Lung (tissue), 12 donors: ENCODE measurements around the gene TDRD7. TPM values are rescaled to one million over a fixed set of nuclear protein-coding genes. Genes with fewer than 3 reads are reported as not detected.

ENCODE experiments used
- ATAC-seq: fragments of 200-7000 bp; cut with Tn5 transposase; one replicate; pipeline ENCODE4 v1.9.1; 2020; ENCODE audit warnings: moderate number of reproducible peaks; ENCODE audit not compliant: insufficient read depth, low FRiP score
- DNase-seq, 3 donors: peaks; one replicate each; pipeline ENCODE4 v3.0.0-alpha.2; 2013 to 2017
- H3K27ac ChIP-seq, 2 donors: one replicate each; pipeline ENCODE4 v1.5.1; 2013; ENCODE audit warnings: mild to moderate bottlenecking in 2 of 2, moderate library complexity in 2 of 2, control low read depth in 1 of 2, inconsistent platforms in 1 of 2, low read depth in 1 of 2, low read length in 1 of 2
- H3K27me3 ChIP-seq, 3 donors: one replicate each; pipeline ENCODE4 v1.5.1; 2013; ENCODE audit warnings: low read length in 2 of 3; ENCODE audit not compliant: control insufficient read depth in 3 of 3, insufficient read depth in 3 of 3
- H3K36me3 ChIP-seq, 4 donors: one replicate each; pipeline ENCODE4 v1.5.1; 2013; ENCODE audit warnings: low read length in 4 of 4, mild to moderate bottlenecking in 1 of 4, moderate library complexity in 1 of 4; ENCODE audit not compliant: control insufficient read depth in 4 of 4, insufficient read depth in 4 of 4
- H3K4me1 ChIP-seq, 5 donors: one replicate each; pipeline ENCODE4 v1.5.1; 2013; ENCODE audit warnings: low read length in 5 of 5, mild to moderate bottlenecking in 2 of 5, moderate library complexity in 1 of 5; ENCODE audit not compliant: control insufficient read depth in 5 of 5, insufficient read depth in 5 of 5
- H3K4me3 ChIP-seq: one replicate; pipeline ENCODE4 v1.5.1; 2013; ENCODE audit warnings: mild to moderate bottlenecking, control low read depth, moderate library complexity
- H3K9ac ChIP-seq, 2 donors: one replicate each; pipeline ENCODE4 v1.5.1; 2013; ENCODE audit warnings: low read length in 2 of 2, control low read depth in 1 of 2; ENCODE audit not compliant: insufficient read depth in 1 of 2
- H3K9me3 ChIP-seq, 4 donors: one replicate each; pipeline ENCODE4 v1.5.1; 2013; ENCODE audit warnings: low read length in 3 of 4, mild to moderate bottlenecking in 1 of 4, moderate library complexity in 1 of 4; ENCODE audit not compliant: control insufficient read depth in 4 of 4, insufficient read depth in 3 of 4
- CTCF ChIP-seq: IDR thresholded peaks from 2 replicates; pipeline ENCODE4 v1.5.1; 2012; ENCODE audit warnings: mild to moderate bottlenecking; ENCODE audit errors: control extremely low read depth, extremely low read depth
- WGBS, 2 donors: extraction: QIAGEN DNeasy Blood & Tissue Kit; methylation state at CpG; one replicate each; pipeline ENCODE4 v1.1.7; 2013; 5-methylcytosine and 5-hydroxymethylcytosine counted together
- polyA plus RNA-seq, 2 donors: library from polyadenylated mRNA; stranded (reverse); fragments of 200-250 nt; gene quantifications; one replicate each; pipeline ENCODE4 v1.2.1, GENCODE V29; 2013
- total RNA-seq, 2 donors: library from RNA; depleted of rRNA in 1 of 2; stranded (reverse); fragments of >200 nt in 1 of 2; gene quantifications; one replicate each; pipeline ENCODE4 v1.2.1, GENCODE V29; 2014 to 2021
- donor health status: control.
- donor health status: control.
- donor health status: Bipolar disorder and iron deficiency.
- donor health status: healthy.
- donor health status: DM: yes; HTN: yes; CAD: no.

Gene TDRD7
- total and polyA plus RNA-seq, 4 donors: 6.8 to 13.3 (median 11.7) TPM

- H3K4me3 ChIP-seq: no peak overlapping the region
- peaks cover 0 to under 1% (median 0%) of the 10 kb centered on the region in 4 donors for H3K36me3 ChIP-seq
- no peak for TF ChIP-seq CTCF
- 87 to 92% methylated on average over 11 of the region's 11 CpGs for WGBS, 2 donors
- ATAC-seq (no peak), DNase-seq (no peak)
- no peak overlapping the region for H3K9ac ChIP-seq
- peaks cover 0 to 9% (median 0%) of the 10 kb centered on the region in 3 donors for H3K27me3 ChIP-seq
- peak overlapping the region; percentile 34 to 84 for H3K27ac ChIP-seq
- no peaks in the 10 kb centered on the region for H3K9me3 ChIP-seq
- peaks cover 0 to 21% (median 0%) of the 10 kb centered on the region in 5 donors for H3K4me1 ChIP-seq
These were observed 107.6 kb downstream of the TDRD7 start for GRCh38 chr9:97519441-97519970.

- no peak overlapping the region for H3K9ac ChIP-seq
- H3K27ac ChIP-seq: peak overlapping the region in 1 of 2 donors; percentile 38
- peaks cover 0 to 21% (median 0%) of the 10 kb centered on the region in 5 donors for H3K4me1 ChIP-seq
- no peak overlapping the region for H3K4me3 ChIP-seq
- H3K36me3 ChIP-seq: peaks cover 0 to 3% (median 0%) of the 10 kb centered on the region in 4 donors
- 91 to 93% methylated on average over 10 of the region's 10 CpGs for WGBS, 2 donors
- ATAC-seq (no peak), DNase-seq (no peak)
- TF ChIP-seq CTCF: no peak
- no peaks in the 10 kb centered on the region for H3K9me3 ChIP-seq
- no peaks in the 10 kb centered on the region for H3K27me3 ChIP-seq
These were observed 109.9 kb downstream of the TDRD7 start for GRCh38 chr9:97521576-97522333.

- Histone ChIP-seq H3K36me3 (peaks cover 0 to 3% (median 1%) of the 10 kb centered on the region in 4 donors), H3K4me3 (no peak overlapping the region), H3K27me3 (no peaks in the 10 kb centered on the region), H3K4me1 (peaks cover 0 to 24% (median 0%) of the 10 kb centered on the region in 5 donors), H3K27ac (no peak overlapping the region), H3K9ac (no peak overlapping the region), H3K9me3 (no peaks in the 10 kb centered on the region)
- ATAC-seq: no peak
- 63 to 92% methylated on average over 4 of the region's 4 CpGs for WGBS, 2 donors
- no peak for DNase-seq
- TF ChIP-seq CTCF: no peak
These were observed 112.5 kb downstream of the TDRD7 start for GRCh38 chr9:97524424-97524823.
